ENCODE measurements around the gene ESYT1. TPM values are rescaled to one million over a fixed set of nuclear protein-coding genes. Genes with fewer than 3 reads are reported as not detected.

The ESYT1 gene
- polyA plus RNA-seq, 1 donor (not counting 4 experiments of a cell fraction or from before 2014, with no cell fraction given): 141 TPM

DNA sequence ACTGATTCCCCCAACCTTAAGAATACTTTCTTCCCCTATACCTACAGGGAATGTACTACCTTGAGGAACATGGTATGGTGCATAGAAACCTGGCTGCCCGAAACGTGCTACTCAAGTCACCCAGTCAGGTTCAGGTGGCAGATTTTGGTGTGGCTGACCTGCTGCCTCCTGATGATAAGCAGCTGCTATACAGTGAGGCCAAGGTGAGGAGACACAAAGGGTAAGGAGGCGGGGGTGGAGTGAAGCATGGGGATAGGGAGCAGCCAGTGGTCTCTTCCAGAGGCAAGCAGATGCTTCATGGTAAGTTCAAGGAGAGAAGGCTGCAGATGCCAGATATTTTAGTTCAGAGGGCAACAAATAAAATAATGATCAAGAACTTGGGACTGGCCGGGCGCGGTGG, 30.3 kb upstream of the ESYT1 start:
- Histone ChIP-seq H3K27ac (ENCODE audit: control insufficient read depth, insufficient read depth, low read length) (no peak overlapping the region), H3K4me3 (ENCODE audit: control insufficient read depth in 2 of 3, extremely low read depth in 1 of 3, insufficient read depth in 2 of 3, low read depth in 1 of 3, low read length in 3 of 3) (no peak overlapping the region), H4K20me1 (ENCODE audit: control insufficient read depth, extremely low read depth, insufficient read depth, low read length) (no peaks in the 10 kb centered on the region), H3K4me1 (ENCODE audit: control insufficient read depth, extremely low read depth, insufficient read depth, low read length) (no peaks in the 10 kb centered on the region), H3K79me2 (ENCODE audit: control insufficient read depth, insufficient read depth, low read length) (no peaks in the 10 kb centered on the region), H3K9ac (ENCODE audit: control insufficient read depth, extremely low read depth, insufficient read depth, low read length) (no peak overlapping the region), H3K9me1 (ENCODE audit: control insufficient read depth, extremely low read depth, insufficient read depth, low read length) (no peaks in the 10 kb centered on the region), H3K36me3 (ENCODE audit: control insufficient read depth in 2 of 2, extremely low read depth in 1 of 2, insufficient read depth in 2 of 2, low read length in 2 of 2) (peaks cover 4 to 17% of the 10 kb centered on the region in 2 experiments), H3K4me2 (ENCODE audit: control insufficient read depth, extremely low read depth, insufficient read depth, low read depth, low read length) (no peak overlapping the region), H3K9me3 (ENCODE audit: control insufficient read depth, low read depth, low read length) (no peaks in the 10 kb centered on the region), H3K27me3 (ENCODE audit: control insufficient read depth, extremely low read depth, insufficient read depth, low read length) (no peaks in the 10 kb centered on the region), H2AFZ (ENCODE audit: control insufficient read depth, low read length) (no peak overlapping the region)
- no peak for TF ChIP-seq EZH2 (IDR thresholded peaks at IDR 0.05; ENCODE audit: low read length)
- TF ChIP-seq, protein P1, sequence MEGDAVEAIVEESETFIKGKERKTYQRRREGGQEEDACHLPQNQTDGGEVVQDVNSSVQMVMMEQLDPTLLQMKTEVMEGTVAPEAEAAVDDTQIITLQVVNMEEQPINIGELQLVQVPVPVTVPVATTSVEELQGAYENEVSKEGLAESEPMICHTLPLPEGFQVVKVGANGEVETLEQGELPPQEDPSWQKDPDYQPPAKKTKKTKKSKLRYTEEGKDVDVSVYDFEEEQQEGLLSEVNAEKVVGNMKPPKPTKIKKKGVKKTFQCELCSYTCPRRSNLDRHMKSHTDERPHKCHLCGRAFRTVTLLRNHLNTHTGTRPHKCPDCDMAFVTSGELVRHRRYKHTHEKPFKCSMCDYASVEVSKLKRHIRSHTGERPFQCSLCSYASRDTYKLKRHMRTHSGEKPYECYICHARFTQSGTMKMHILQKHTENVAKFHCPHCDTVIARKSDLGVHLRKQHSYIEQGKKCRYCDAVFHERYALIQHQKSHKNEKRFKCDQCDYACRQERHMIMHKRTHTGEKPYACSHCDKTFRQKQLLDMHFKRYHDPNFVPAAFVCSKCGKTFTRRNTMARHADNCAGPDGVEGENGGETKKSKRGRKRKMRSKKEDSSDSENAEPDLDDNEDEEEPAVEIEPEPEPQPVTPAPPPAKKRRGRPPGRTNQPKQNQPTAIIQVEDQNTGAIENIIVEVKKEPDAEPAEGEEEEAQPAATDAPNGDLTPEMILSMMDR (optimal IDR thresholded peaks at IDR 0.05 in 1 of 3, IDR thresholded peaks at IDR 0.05 in 1 of 3, conservative IDR thresholded peaks at IDR 0.05 in 1 of 3; ENCODE audit: extremely low read depth in 1 of 3, insufficient read depth in 2 of 3, low read length in 3 of 3): no peak
- FAIRE-seq: no peak
- no peak for DNase-seq (ENCODE audit: low read depth, low spot score)
- dilution Hi-C loops (cut with MboI; ENCODE audit: extremely low pct_ligation_motif_present, low sequenced_read_pairs): no loop called here

DNA sequence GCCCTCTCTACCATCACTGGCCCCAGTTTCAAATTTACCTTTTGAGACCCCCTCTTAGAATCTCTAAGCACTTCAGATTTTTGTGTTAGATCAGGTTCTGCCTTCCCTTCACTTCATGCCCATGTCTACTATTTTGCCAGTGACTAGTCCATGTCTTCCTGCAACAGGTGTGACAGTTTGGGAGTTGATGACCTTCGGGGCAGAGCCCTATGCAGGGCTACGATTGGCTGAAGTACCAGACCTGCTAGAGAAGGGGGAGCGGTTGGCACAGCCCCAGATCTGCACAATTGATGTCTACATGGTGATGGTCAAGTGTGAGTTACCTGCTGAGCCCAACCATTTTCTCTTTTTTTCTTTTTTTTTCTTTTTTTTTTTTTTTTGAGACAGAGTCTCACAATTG, 29.5 kb upstream of the ESYT1 start:
- no peak overlapping the region for H3K4me2 ChIP-seq (ENCODE audit: control insufficient read depth, extremely low read depth, insufficient read depth, low read depth, low read length)
- H3K9ac ChIP-seq (ENCODE audit: control insufficient read depth, extremely low read depth, insufficient read depth, low read length): no peak overlapping the region
- TF ChIP-seq, protein P1 (optimal IDR thresholded peaks at IDR 0.05 in 1 of 3, IDR thresholded peaks at IDR 0.05 in 1 of 3, conservative IDR thresholded peaks at IDR 0.05 in 1 of 3; ENCODE audit: extremely low read depth in 1 of 3, insufficient read depth in 2 of 3, low read length in 3 of 3): no peak
- TF ChIP-seq EZH2 (IDR thresholded peaks at IDR 0.05; ENCODE audit: low read length): no peak
- dilution Hi-C loops (cut with MboI; ENCODE audit: extremely low pct_ligation_motif_present, low sequenced_read_pairs): no loop called here
- H3K27me3 ChIP-seq (ENCODE audit: control insufficient read depth, extremely low read depth, insufficient read depth, low read length): no peaks in the 10 kb centered on the region
- H3K4me3 ChIP-seq (ENCODE audit: control insufficient read depth in 2 of 3, extremely low read depth in 1 of 3, insufficient read depth in 2 of 3, low read depth in 1 of 3, low read length in 3 of 3): no peak overlapping the region
- no peaks in the 10 kb centered on the region for H3K9me1 ChIP-seq (ENCODE audit: control insufficient read depth, extremely low read depth, insufficient read depth, low read length)
- H4K20me1 ChIP-seq (ENCODE audit: control insufficient read depth, extremely low read depth, insufficient read depth, low read length): no peaks in the 10 kb centered on the region
- DNase-seq (ENCODE audit: low read depth, low spot score) (no peak), FAIRE-seq (no peak)
- H3K36me3 ChIP-seq (ENCODE audit: control insufficient read depth in 2 of 2, extremely low read depth in 1 of 2, insufficient read depth in 2 of 2, low read length in 2 of 2): peaks cover 4 to 17% of the 10 kb centered on the region in 2 experiments
- H2AFZ ChIP-seq (ENCODE audit: control insufficient read depth, low read length): no peak overlapping the region
- no peak overlapping the region for H3K27ac ChIP-seq (ENCODE audit: control insufficient read depth, insufficient read depth, low read length)
- no peaks in the 10 kb centered on the region for H3K9me3 ChIP-seq (ENCODE audit: control insufficient read depth, low read depth, low read length)
- no peaks in the 10 kb centered on the region for H3K79me2 ChIP-seq (ENCODE audit: control insufficient read depth, insufficient read depth, low read length)
- H3K4me1 ChIP-seq (ENCODE audit: control insufficient read depth, extremely low read depth, insufficient read depth, low read length): peaks cover 8% of the 10 kb centered on the region
